ENCODE measurements around the gene CASZ1. TPM values are rescaled to one million over a fixed set of nuclear protein-coding genes. Genes with fewer than 3 reads are reported as not detected.
A peak's percentile ranks its signal among the peaks of the same experiment; 100 is the strongest.

Gene CASZ1
- total and polyA plus RNA-seq, 10 donors, result 0.73 to 14.5 (median 9.1) TPM

- TF ChIP-seq, protein P1, sequence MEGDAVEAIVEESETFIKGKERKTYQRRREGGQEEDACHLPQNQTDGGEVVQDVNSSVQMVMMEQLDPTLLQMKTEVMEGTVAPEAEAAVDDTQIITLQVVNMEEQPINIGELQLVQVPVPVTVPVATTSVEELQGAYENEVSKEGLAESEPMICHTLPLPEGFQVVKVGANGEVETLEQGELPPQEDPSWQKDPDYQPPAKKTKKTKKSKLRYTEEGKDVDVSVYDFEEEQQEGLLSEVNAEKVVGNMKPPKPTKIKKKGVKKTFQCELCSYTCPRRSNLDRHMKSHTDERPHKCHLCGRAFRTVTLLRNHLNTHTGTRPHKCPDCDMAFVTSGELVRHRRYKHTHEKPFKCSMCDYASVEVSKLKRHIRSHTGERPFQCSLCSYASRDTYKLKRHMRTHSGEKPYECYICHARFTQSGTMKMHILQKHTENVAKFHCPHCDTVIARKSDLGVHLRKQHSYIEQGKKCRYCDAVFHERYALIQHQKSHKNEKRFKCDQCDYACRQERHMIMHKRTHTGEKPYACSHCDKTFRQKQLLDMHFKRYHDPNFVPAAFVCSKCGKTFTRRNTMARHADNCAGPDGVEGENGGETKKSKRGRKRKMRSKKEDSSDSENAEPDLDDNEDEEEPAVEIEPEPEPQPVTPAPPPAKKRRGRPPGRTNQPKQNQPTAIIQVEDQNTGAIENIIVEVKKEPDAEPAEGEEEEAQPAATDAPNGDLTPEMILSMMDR (IDR thresholded peaks at IDR 0.05 in 8 of 11, conservative IDR thresholded peaks at IDR 0.05 in 3 of 11), result no peak
- TF ChIP-seq POLR2AphosphoS5 (IDR thresholded peaks at IDR 0.05) (no peak), POLR2A (IDR thresholded peaks at IDR 0.05) (no peak)
- H3K4me1 ChIP-seq, result no peaks in the 10 kb centered on the region
- no peaks in the 10 kb centered on the region for H3K27me3 ChIP-seq (replicated peaks in 1 of 7)
- peaks cover 0 to 77% (median 30%) of the 10 kb centered on the region in 6 donors for H3K36me3 ChIP-seq
- intact Hi-C loops (cut with DNase I; ENCODE audit: low total_unique reads), result no loop called here
- DNase-seq, result no peak
- no peaks in the 10 kb centered on the region for H3K9me3 ChIP-seq
- 81 to 86% (median 84%) methylated on average over 25 to 29 of the region's 29 CpGs for WGBS, 5 donors
- no peak overlapping the region for H3K27ac ChIP-seq
- H3K4me3 ChIP-seq, result no peak overlapping the region
These were observed 139.2 kb downstream of the CASZ1 start for GRCh38 chr1:10657088-10657847.

GRCh38 chr1:10656431-10656830, 140.0 kb downstream of the CASZ1 start:
- Histone ChIP-seq H3K4me3 (no peak overlapping the region), H3K4me1 (peaks cover 0 to 8% (median under 1%) of the 10 kb centered on the region in 6 donors), H3K27ac (no peak overlapping the region), H3K27me3 (replicated peaks in 1 of 7) (no peaks in the 10 kb centered on the region), H3K9me3 (no peaks in the 10 kb centered on the region), H3K36me3 (peaks cover 0 to 82% (median 30%) of the 10 kb centered on the region in 6 donors)
- no peak for TF ChIP-seq POLR2AphosphoS5 (IDR thresholded peaks at IDR 0.05)
- TF ChIP-seq, protein P1 (IDR thresholded peaks at IDR 0.05 in 8 of 11, conservative IDR thresholded peaks at IDR 0.05 in 3 of 11), result no peak
- no peak for TF ChIP-seq POLR2A (IDR thresholded peaks at IDR 0.05)
- intact Hi-C loops (cut with DNase I; ENCODE audit: low total_unique reads), result no loop called here
- no peak for DNase-seq
- 89 to 92% (median 91%) methylated on average over 15 of the region's 15 CpGs for WGBS, 5 donors

DNA sequence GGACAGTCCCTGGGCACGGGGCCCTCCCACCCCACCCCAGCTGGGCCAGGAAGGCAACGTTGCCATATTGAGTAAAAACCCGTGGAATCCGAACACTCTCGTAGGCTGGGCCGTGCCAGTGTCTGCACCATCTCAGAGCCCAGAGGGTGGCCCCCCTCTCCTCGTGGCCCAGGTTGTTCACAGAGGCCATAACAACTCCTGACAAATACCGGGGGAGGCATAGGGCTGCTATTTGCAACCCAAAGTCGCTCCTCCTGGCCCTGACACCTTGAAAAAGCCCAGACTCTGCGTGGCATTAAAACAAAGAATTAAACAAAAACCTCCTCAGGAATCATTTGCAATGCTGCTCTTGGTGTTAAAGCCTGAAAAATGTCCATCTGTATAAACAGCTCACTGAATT, 141.4 kb downstream of the CASZ1 start:
- DNase-seq, result no peak
- peaks cover 0 to 7% (median 0%) of the 10 kb centered on the region in 7 donors for H3K27me3 ChIP-seq (replicated peaks in 1 of 7)
- intact Hi-C loops (cut with DNase I; ENCODE audit: low total_unique reads), result no loop called here
- H3K9me3 ChIP-seq, result no peaks in the 10 kb centered on the region
- peaks cover 0 to 73% (median 26%) of the 10 kb centered on the region in 6 donors for H3K36me3 ChIP-seq
- TF ChIP-seq, protein P1 (IDR thresholded peaks at IDR 0.05 in 8 of 11, conservative IDR thresholded peaks at IDR 0.05 in 3 of 11), result no peak
- TF ChIP-seq POLR2AphosphoS5 (IDR thresholded peaks at IDR 0.05) (no peak), POLR2A (IDR thresholded peaks at IDR 0.05) (no peak)
- H3K27ac ChIP-seq, result no peak overlapping the region
- WGBS, 5 donors, result 76 to 96% (median 88%) methylated on average over 4 to 10 of the region's 10 CpGs
- H3K4me3 ChIP-seq, result no peak overlapping the region
- peaks cover 0 to 14% (median 2%) of the 10 kb centered on the region in 6 donors for H3K4me1 ChIP-seq

DNA sequence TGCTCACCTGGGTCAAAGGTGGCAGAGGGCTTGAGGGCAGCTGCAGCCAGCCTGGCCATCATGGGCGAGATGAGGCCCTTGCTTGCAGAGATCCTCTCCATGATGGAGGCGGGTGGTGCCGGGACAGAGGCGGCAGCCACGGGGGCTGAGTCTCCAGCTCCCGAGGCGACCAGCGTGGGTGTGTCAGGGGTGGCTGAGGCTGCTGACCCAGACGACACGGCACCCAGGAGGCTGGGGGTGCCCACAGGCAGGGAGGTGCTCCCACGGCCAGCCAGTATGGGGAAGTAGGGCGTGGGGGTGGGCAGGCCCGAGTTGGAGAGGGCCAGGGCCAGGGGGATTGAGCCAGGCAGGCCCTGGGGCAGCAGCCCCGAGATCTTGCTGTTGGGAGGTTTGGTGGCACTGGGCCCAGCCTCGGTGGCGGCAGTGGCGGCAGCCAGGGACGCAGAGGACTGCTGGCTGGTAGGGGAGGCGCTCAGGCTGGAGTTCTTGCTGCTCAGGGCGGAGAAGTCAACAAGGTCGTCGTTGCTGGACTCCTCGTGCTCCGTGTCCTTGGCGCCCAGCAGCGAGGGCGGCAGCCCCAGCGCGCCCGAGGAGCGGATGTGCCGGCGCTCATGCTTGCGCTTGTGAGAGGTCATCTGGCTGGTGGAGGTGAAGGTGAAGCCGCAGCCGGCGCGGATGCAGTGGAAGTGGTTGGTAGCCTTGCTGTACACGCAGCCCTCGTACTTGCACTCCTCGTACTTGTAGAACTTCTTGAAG, 142.9 kb downstream of the CASZ1 start:
- TF ChIP-seq, protein P1 (IDR thresholded peaks at IDR 0.05 in 8 of 11, conservative IDR thresholded peaks at IDR 0.05 in 3 of 11), result no peak
- TF ChIP-seq POLR2AphosphoS5 (IDR thresholded peaks at IDR 0.05), result peak in 1 of 3 donors; percentile 68
- H3K36me3 ChIP-seq, result peaks cover 0 to 67% (median 16%) of the 10 kb centered on the region in 6 donors
- peaks cover 0 to 7% (median 0%) of the 10 kb centered on the region in 7 donors for H3K27me3 ChIP-seq (replicated peaks in 1 of 7)
- 88 to 92% (median 90%) methylated on average over 40 to 41 of the region's 41 CpGs for WGBS, 5 donors
- H3K27ac ChIP-seq, result no peak overlapping the region
- H3K4me3 ChIP-seq, result no peak overlapping the region
- intact Hi-C loops (cut with DNase I; ENCODE audit: low total_unique reads), result no loop called here
- peaks cover 0 to 14% (median 2%) of the 10 kb centered on the region in 6 donors for H3K4me1 ChIP-seq
- DNase-seq, result no peak
- H3K9me3 ChIP-seq, result no peaks in the 10 kb centered on the region

Measured in spleen (tissue), 11 donors.